Activated CD4-positive, alpha-beta T cell treated with anti-CD3 and anti-CD28 coated beads, Interleukin-10, Interleukin-2, amounts not matched to agents 100 ng/mL and 50 ng/mL, durations not matched to agents 16 hours and 8 hours (primary cell): ENCODE data around the gene PPID.
"Not testable (repeated sequence)": the region's sequence is repeated elsewhere in the genome, so short reads cannot be mapped to it uniquely, and the experiment has no call there.

Experiments
- DNase-seq: peaks from one replicate; pipeline ENCODE4 v3.0.0-alpha.2; 2020

PPID gene

GRCh38 chr4:158664806-158665205 is 58.4 kb downstream of the PPID start:
- DNase-seq: no peak

- not testable (repeated sequence) for DNase-seq
Measured at GRCh38 chr4:158663707-158664625, 59.2 kb downstream of the PPID start.

GRCh38 chr4:158663255-158663654 is 59.9 kb downstream of the PPID start:
- DNase-seq: not testable (repeated sequence)
